Stimulated activated CD4-positive, alpha-beta T cell treated with anti-CD3 and anti-CD28 coated beads, TNF-alpha, amount 100 ng/mL, for 48 hours (primary cell): ENCODE measurements around the gene KATNBL1.

Experiments used
- DNase-seq, 3 donors: peaks; one replicate each; pipeline ENCODE4 v3.0.0-alpha.2; 2020; ENCODE audit warnings: low read depth in 3 of 3

KATNBL1 gene

DNA sequence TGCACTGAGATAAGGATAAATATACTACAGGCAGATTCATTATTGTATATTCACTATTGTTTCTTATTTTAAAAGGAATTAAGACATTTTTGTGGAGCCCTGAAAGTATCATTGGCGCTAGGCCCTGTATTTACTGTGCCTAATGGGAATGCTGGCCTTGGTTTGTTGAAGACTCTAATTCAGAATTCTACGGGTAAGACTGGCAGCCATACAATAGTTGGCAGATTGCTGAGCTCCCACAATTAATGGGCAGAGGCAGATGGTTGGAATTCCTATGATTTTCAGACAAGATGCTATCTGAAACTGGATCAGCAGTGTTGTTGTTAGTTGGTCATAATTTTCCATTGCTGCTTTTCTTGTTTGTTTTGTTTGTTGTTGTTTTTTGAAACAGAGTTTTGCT lies 93.3 kb downstream of the KATNBL1 start:
- no peak for DNase-seq

GRCh38 chr15:34114739-34115138 lies 95.2 kb downstream of the KATNBL1 start:
- DNase-seq = no peak

- DNase-seq = no peak
Measured at GRCh38 chr15:34114215-34114614, 95.7 kb downstream of the KATNBL1 start.

DNA sequence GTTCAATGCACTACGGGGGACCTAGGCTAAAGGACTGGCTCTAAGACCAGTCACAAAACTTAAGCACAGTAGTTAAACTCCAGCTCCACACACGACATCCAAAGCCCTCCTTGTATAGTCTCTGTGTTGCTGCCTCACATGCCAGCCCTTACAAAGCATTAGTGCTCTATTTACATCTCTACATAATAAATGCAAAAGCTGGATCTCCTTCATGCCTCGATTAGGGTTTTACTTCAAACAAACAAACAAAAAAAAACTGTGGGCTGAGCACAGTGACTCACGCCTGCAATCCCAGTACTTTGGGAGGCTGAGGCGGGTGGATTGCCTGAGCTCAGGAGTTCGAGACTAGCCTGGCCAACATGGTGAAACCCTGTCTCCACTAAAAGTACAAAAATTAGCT lies 98.4 kb downstream of the KATNBL1 start:
- DNase-seq = no peak

DNA sequence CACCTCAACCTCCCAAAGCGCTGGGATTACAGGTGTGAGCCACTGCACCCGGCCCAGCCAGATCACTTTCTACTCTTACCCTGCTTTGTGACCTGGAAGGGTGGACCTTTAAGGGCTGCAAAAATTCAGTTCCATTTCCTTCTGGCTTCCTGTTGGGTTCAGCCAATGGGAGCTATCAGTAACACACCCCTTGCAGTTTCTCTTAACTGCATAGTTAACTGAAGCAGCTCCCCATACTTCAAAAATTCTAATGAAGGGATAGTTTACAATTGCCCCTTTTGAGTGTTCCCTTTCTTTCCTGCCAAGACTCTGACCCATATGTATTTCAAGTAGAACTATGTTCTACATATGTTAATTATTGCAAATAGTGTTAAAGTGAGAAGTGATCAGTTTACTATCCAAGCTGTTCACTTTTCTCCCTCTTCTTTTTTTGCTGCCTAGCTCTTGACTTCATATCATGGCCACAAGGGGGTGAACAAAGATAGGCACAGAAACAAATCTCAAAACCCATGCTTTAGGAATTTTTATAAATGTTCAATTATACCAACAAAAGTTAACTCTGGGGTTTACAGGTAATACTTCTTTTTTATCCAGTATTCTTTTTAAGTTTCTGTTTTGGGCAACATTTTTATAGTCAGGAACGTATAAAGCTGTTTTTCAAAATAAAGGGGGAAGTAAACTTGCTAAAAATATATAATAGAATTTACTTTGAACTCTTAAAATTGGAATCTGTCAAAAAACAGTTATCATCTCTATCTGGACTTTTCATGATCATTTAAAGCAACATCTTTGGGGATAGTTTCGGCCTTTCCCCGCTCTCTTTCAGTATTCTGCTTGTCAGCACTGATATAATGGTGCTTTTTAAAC lies 99.9 kb downstream of the KATNBL1 start:
- DNase-seq = no peak

GRCh38 chr15:34107315-34107714 lies 102.6 kb downstream of the KATNBL1 start:
- no peak for DNase-seq

DNA sequence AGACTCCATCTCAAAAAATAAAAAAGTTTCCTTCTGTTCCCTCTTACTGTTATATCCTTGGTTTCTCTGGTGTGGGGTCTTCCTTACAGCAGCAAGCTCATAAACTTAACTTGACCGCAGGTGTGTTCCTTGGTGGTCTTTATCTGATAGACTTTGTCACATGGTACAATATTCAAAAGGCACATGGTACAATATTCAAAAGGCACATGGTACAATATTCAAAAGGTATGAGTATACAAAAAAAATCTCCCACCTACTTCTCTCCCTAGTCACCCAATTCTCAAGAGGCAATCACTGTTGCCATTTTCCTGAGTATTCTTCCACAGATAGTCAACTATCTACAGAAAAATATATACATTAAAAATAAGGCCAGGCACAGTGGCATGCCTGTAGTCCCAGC lies 103.5 kb downstream of the KATNBL1 start:
- DNase-seq = no peak

DNA sequence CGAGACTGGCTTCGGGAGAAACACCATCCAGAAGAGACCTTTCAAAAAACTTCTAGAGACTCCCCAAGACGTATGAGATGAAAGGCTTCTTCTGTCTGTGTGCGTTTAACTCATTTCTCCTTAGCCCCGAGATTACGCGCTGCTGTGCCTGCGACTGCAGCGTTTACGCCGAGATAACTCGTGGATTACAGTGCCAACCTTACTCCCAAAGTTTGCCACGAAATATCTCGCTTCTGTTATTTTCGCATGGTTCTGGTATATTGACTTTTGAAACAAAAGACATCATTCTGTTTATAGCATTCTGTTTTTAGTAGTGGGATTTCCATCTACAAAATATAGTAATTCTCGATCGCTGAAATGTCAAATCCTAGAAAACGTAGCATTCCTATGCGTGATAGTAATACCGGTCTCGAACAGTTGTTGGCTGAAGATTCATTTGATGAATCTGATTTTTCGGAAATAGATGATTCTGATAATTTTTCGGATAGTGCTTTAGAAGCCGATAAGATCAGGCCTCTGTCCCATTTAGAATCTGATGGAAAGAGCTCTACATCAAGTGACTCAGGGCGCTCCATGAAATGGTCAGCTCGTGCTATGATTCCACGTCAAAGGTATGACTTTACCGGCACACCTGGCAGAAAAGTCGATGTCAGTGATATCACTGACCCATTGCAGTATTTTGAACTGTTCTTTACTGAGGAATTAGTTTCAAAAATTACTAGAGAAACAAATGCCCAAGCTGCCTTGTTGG lies 107.5 kb downstream of the KATNBL1 start:
- DNase-seq = no peak

- peak; percentile 95 to 98 (median 98) for DNase-seq
Measured at GRCh38 chr15:34101366-34102174, 108.3 kb downstream of the KATNBL1 start, which contains the start of the genes EMC7 and PGBD4. EMC7 (minus strand) TSS chr15:34101862; CDS start chr15:34101839, 23 bp downstream. PGBD4 (plus strand) TSS chr15:34102083; CDS start chr15:34102532, 449 bp downstream.

GRCh38 chr15:34099914-34100313 lies 110.0 kb downstream of the KATNBL1 start:
- DNase-seq = no peak
